NCI-H2081 (cell line): ENCODE data around the gene CTBP1.

Experiments
- DNase-seq, 2 experiments: peaks; one replicate each; lab custom pipeline; 2025; lab: John Stamatoyannopoulos, UW

Gene CTBP1

DNA sequence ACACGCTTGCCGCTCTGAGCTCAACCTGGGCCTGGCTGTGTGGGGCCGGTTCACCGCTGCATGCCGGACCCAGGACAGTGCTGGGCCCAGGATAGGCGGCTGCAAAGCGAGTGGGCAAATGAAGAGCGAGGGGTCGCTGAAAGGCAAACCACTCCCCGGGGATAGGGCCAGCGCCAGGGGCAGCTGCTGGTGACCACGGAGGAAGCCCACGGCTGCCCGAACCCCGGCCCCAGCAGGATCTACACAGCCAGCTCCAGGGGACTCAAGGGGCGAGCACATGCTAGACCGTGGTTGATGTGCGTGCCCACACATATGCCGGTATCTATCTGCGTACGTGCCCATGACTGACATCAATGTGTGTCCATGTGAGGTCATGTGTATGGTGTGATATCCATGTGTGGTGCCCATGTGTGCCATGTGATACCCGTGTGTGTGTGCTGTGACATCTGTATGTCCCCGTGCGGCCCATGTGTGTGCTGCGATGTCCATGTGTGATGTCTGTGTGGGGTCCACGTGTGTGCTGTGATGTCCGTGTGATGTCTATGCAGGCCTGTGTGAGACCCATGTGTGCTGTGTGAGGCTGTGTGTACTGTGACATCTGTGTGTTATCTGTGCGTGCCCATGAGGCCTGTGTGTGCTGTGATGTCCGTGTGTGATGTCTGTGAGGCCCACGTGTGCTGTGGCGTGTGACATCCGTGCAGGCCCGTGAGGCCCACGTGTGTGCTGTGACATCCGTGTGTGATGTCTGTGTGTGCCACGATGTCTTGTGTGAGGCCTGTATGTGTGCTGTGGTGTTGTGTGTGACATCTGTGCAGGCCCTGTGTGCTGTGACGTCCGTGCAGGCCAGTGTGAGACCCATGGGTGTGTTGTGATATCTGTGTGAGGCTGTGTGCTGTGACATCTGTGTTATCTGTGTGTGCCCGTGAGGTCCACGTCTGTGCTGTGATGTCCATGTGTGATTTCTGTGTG is 24.8 kb downstream of the CTBP1 start:
- no peak for DNase-seq

- DNase-seq, result no peak
These were observed 25.8 kb downstream of the CTBP1 start for GRCh38 chr4:1222938-1223690.

- no peak for DNase-seq
These were observed 26.7 kb downstream of the CTBP1 start for GRCh38 chr4:1222036-1222789.

GRCh38 chr4:1221155-1221870 is 27.6 kb downstream of the CTBP1 start:
- no peak for DNase-seq

- DNase-seq, result no peak
These were observed 28.4 kb downstream of the CTBP1 start for GRCh38 chr4:1220566-1220965.

- no peak for DNase-seq
These were observed 29.4 kb downstream of the CTBP1 start for GRCh38 chr4:1219566-1219950.

- DNase-seq, result no peak
These were observed 30.0 kb downstream of the CTBP1 start for GRCh38 chr4:1218634-1219565.

DNA sequence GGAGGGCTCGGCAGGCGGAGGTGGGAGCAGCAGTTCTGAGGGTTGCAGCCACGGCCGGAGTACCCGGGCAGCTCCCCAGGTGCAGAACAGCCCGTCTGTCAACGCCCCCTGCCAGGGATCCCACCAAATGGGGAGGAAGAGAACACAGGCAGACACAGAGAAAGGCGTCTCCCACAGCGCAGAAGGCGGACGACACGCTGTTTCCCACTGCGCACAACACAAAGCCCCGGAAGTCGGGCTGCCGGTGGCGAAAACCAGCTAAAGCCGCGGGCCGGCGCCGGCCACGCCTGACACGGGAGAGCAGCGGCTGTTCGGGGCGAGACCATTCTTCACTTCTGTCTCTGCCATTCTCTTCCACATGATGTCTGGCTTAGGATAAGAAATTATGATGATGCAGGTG is 31.6 kb downstream of the CTBP1 start:
- no peak for DNase-seq

DNA sequence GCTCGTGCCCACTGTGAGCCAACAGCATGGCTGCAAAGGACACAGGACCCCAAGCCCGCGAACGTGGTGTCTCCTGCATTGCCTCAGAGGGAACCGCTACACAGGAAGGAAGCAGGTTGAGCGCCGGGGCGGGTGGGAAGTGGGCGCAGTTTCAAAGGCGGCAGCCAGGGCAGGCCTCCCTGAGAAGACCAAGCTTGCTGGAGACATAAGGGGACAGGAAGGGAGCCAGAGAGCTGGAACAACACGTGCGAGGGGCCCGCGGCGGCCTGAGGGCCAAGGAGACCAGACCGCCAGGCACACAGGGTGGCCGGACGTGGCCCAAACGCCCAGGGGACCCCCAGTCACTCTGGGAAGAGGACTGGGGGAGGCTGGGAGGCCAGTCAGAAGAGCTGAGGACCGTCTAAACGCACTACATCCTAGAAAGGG is 32.0 kb downstream of the CTBP1 start:
- DNase-seq, result no peak

DNA sequence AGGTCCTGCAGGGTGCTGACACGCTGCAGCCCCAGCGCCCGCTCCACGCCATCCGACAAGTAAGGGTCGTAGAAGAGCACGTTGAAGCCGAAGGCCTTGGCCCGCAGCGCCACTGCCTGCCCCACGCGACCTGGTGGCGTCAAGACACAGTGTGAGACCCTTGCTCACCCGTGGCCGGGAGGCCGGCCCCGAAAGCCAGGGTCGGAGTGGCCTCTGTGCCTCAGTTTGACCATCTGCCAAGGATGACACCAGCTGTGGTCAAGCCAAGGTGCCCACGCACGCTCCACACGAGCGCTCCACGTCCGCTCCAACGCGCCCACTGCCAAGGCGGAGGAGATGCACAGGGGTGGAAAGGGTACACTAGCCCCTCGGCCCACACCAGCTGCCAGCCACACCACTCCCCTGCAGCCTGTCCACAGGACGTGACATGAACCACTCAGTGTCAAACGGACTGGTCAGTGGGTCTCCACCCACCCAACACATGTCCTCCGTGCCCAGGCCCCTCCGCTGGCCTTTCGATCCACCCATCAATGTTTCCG is 32.8 kb downstream of the CTBP1 start:
- DNase-seq, result no peak

DNA sequence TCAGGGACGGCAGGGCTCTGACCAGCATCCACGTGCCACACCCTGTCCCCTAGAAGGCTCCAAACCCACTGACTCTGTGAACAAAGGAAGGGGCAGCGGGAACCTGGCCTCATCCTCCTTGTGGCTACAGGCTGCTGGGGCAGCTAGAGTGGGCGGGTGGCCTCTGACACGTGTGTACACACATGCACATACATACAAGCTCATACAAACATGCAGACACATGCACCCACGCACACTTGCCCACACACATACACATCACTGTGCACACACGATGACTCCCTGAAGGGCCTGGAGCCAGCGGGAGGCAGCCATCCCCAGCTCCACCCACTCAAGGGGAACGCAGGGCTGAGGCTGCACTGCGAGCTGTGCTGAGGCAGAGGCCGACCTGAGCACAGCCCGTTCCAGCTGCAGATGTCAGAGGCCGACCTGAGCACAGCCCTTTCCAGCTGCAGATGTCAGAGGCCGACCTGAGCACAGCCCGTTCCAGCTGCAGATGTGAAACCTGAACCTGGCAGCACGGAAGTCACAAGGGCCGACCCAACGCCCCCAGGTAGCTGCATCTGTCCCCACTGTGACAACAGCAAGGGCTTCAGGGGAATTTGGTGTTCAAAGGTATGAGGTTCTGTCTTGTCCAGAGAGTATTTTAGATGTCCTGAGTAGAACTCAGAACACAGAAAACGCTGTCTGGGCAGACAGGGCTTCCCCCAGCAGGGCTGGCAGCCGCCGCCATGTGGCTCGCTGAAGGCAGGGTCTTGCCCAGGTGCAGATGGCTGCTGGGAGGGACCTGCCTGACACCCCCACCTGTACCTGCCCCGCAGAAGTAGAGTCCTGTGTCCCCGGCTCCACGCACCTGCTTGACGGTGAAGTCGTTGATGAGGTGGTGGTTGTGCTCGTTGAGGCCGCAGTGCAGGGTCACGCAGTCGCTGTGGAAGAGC is 33.5 kb downstream of the CTBP1 start:
- no peak for DNase-seq

DNA sequence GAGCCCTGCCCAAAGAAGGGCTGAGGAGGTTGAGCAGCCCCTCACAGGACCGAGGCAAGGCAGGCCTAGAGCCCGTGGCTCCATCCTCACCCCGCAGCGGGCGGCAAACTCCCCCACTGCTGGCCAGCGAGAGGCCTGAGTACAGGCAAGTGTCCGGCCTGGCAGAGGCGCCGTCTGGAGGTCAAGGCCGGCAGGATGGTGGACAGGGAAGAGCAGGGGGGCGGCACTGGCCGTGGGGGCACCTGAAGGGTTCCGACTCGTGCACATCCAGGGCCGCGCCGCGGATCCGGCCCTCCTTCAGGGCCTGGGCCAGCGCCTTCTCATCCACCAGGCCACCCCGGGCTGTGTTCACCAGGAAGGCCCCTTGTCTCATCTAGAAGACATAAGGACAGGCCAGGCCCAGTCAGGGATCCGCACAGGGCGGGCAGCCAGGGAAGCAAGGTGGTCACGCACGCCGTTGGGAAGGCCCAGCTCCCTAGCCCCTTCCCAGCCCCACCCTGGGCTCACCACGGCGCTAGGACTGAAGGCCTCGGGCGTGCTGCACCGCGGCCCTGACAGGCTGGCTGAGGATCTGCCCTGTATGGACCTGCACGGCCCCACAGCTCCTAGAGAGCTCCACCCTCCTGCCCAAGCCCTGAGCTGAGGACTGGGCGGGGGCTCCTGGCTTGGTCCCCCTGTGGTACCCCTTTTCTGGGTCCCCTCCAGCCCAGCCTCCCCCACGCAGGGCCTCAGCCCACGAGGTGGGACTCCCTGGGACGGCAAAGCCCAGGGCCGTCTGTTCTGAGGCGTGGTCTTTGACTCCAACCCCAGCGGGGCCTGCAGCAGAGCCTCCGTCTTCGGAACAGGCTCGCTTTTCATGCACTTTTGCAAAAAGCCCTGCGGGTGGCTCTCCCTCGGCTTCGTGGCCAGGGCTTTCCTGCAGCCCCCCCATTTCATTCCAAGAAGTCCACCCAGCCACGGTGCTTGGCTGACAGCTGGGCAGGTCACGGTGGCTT is 34.5 kb downstream of the CTBP1 start:
- no peak for DNase-seq

GRCh38 chr4:1213336-1213995 is 35.5 kb downstream of the CTBP1 start:
- DNase-seq, result no peak

DNA sequence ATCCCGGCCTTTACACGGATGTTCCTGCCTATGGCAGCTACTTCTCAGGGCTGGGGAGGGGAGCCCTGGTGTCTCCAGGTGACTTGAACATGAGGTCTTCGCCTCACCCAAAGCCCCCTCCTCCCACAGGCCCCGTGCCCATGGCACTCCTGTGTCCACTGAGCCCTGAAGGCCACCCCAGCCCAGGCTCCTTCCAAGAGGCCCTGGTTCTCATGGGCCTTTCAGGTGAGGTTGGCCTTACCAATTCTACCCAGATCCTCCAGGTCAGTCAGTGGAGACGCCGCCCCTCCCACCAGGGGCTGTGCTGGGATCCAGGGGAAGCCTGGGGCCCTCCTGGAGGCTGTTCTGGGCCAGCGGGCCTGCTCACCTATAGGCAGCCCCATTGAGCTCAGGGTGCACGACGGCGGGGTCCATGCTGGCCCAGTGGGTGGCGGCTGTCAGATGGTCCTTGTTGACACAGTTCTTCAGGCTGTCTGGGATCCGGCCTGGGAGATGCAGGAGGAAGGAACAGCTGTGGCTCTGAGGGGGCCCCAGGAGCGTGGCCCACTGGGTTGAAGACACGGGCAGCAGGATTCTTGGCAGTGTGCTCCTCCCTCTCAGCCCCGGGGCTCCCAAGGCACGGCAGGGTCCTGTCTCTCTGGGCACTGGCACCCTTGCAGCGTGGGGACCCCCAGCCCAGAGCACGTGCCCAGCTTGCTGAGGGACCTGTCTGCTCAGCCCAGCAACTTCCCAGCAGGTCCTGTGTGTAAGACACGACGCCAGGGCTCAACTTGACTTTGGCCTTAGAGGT is 36.2 kb downstream of the CTBP1 start:
- no peak for DNase-seq

DNA sequence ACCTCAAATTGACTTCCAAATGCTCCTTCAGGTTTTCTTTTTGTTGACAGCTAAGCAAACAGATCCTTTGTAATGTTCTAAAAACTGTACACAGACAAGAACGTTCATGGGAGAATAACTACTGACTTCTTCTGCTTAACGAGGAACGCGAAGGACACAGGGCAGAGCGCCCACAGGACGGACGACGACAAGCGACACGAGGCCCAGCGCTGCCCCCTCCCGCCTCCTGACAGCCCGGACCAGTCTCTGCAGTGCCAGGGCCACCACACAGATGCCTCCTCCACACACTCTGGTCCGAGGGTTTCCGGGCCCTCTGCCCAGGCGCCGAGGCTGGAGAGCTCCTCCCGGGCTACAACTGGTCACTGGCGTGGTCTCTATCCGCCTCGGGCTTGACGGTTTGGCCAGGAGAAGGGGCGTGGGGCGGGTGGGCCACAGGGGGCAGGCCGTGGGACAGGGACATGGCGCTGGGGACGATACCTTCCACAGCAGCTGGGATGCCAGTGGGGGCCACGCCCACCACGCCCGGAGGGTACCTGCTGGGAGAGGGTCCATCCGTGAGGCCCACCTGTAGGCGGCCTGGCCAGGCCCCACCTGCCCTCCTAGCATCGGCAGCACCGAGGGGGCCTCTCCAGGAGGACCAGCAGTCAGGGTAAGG is 36.9 kb downstream of the CTBP1 start:
- DNase-seq, result no peak

- no peak for DNase-seq
These were observed 37.6 kb downstream of the CTBP1 start for GRCh38 chr4:1211371-1211770.
